Measurements from ENCODE around the gene COL10A1.

Gene COL10A1

GRCh38 chr6:116083052-116083451 lies 42.9 kb downstream of the COL10A1 start:
- no peak overlapping the region for H3K4me3 ChIP-seq (ENCODE audit: low read length in 2 of 2)
- no peaks in the 10 kb centered on the region for H3K9me3 ChIP-seq (ENCODE audit: control insufficient read depth in 2 of 2, low read length in 2 of 2)
- H3K27ac ChIP-seq (ENCODE audit: low read length) = no peak overlapping the region
- H3K9ac ChIP-seq (ENCODE audit: low read length in 2 of 2) = no peak overlapping the region
- no peaks in the 10 kb centered on the region for H3K4me1 ChIP-seq (ENCODE audit: control insufficient read depth, insufficient read depth, low read length)
- no peaks in the 10 kb centered on the region for H3K27me3 ChIP-seq (ENCODE audit: control insufficient read depth in 1 of 2, insufficient read depth in 2 of 2, low read length in 2 of 2)
- H3K36me3 ChIP-seq (ENCODE audit: control insufficient read depth in 2 of 2, insufficient read depth in 2 of 2, low read length in 2 of 2) = no peaks in the 10 kb centered on the region

- Histone ChIP-seq H3K36me3 (ENCODE audit: control insufficient read depth in 2 of 2, insufficient read depth in 2 of 2, low read length in 2 of 2) (no peaks in the 10 kb centered on the region), H3K4me3 (ENCODE audit: low read length in 2 of 2) (no peak overlapping the region), H3K9ac (ENCODE audit: low read length in 2 of 2) (no peak overlapping the region), H3K27ac (ENCODE audit: low read length) (no peak overlapping the region), H3K4me1 (ENCODE audit: control insufficient read depth, insufficient read depth, low read length) (no peaks in the 10 kb centered on the region), H3K9me3 (ENCODE audit: control insufficient read depth in 2 of 2, low read length in 2 of 2) (no peaks in the 10 kb centered on the region), H3K27me3 (ENCODE audit: control insufficient read depth in 1 of 2, insufficient read depth in 2 of 2, low read length in 2 of 2) (no peaks in the 10 kb centered on the region)
These were observed 47.0 kb downstream of the COL10A1 start for GRCh38 chr6:116078945-116079344.

- H3K27me3 ChIP-seq (ENCODE audit: control insufficient read depth in 1 of 2, insufficient read depth in 2 of 2, low read length in 2 of 2) = no peaks in the 10 kb centered on the region
- no peaks in the 10 kb centered on the region for H3K36me3 ChIP-seq (ENCODE audit: control insufficient read depth in 2 of 2, insufficient read depth in 2 of 2, low read length in 2 of 2)
- no peaks in the 10 kb centered on the region for H3K4me1 ChIP-seq (ENCODE audit: control insufficient read depth, insufficient read depth, low read length)
- H3K9me3 ChIP-seq (ENCODE audit: control insufficient read depth in 2 of 2, low read length in 2 of 2) = no peaks in the 10 kb centered on the region
- H3K4me3 ChIP-seq (ENCODE audit: low read length in 2 of 2) = no peak overlapping the region
- no peak overlapping the region for H3K27ac ChIP-seq (ENCODE audit: low read length)
- no peak overlapping the region for H3K9ac ChIP-seq (ENCODE audit: low read length in 2 of 2)
These were observed 47.4 kb downstream of the COL10A1 start for GRCh38 chr6:116078522-116078921.

- H3K9me3 ChIP-seq (ENCODE audit: control insufficient read depth in 2 of 2, low read length in 2 of 2) = no peaks in the 10 kb centered on the region
- no peak overlapping the region for H3K9ac ChIP-seq (ENCODE audit: low read length in 2 of 2)
- no peak overlapping the region for H3K4me3 ChIP-seq (ENCODE audit: low read length in 2 of 2)
- H3K27ac ChIP-seq (ENCODE audit: low read length) = no peak overlapping the region
- no peaks in the 10 kb centered on the region for H3K36me3 ChIP-seq (ENCODE audit: control insufficient read depth in 2 of 2, insufficient read depth in 2 of 2, low read length in 2 of 2)
- H3K27me3 ChIP-seq (ENCODE audit: control insufficient read depth in 1 of 2, insufficient read depth in 2 of 2, low read length in 2 of 2) = no peaks in the 10 kb centered on the region
- H3K4me1 ChIP-seq (ENCODE audit: control insufficient read depth, insufficient read depth, low read length) = no peaks in the 10 kb centered on the region
These were observed 51.1 kb downstream of the COL10A1 start for GRCh38 chr6:116074732-116075390.

GRCh38 chr6:116073765-116074440 lies 52.0 kb downstream of the COL10A1 start:
- no peaks in the 10 kb centered on the region for H3K36me3 ChIP-seq (ENCODE audit: control insufficient read depth in 2 of 2, insufficient read depth in 2 of 2, low read length in 2 of 2)
- no peaks in the 10 kb centered on the region for H3K4me1 ChIP-seq (ENCODE audit: control insufficient read depth, insufficient read depth, low read length)
- H3K27ac ChIP-seq (ENCODE audit: low read length) = no peak overlapping the region
- H3K27me3 ChIP-seq (ENCODE audit: control insufficient read depth in 1 of 2, insufficient read depth in 2 of 2, low read length in 2 of 2) = no peaks in the 10 kb centered on the region
- H3K9me3 ChIP-seq (ENCODE audit: control insufficient read depth in 2 of 2, low read length in 2 of 2) = no peaks in the 10 kb centered on the region
- H3K4me3 ChIP-seq (ENCODE audit: low read length in 2 of 2) = no peak overlapping the region
- H3K9ac ChIP-seq (ENCODE audit: low read length in 2 of 2) = no peak overlapping the region

- no peak overlapping the region for H3K4me3 ChIP-seq (ENCODE audit: low read length in 2 of 2)
- H3K9ac ChIP-seq (ENCODE audit: low read length in 2 of 2) = no peak overlapping the region
- no peaks in the 10 kb centered on the region for H3K27me3 ChIP-seq (ENCODE audit: control insufficient read depth in 1 of 2, insufficient read depth in 2 of 2, low read length in 2 of 2)
- no peaks in the 10 kb centered on the region for H3K4me1 ChIP-seq (ENCODE audit: control insufficient read depth, insufficient read depth, low read length)
- no peak overlapping the region for H3K27ac ChIP-seq (ENCODE audit: low read length)
- no peaks in the 10 kb centered on the region for H3K9me3 ChIP-seq (ENCODE audit: control insufficient read depth in 2 of 2, low read length in 2 of 2)
- no peaks in the 10 kb centered on the region for H3K36me3 ChIP-seq (ENCODE audit: control insufficient read depth in 2 of 2, insufficient read depth in 2 of 2, low read length in 2 of 2)
These were observed 53.6 kb downstream of the COL10A1 start for GRCh38 chr6:116072368-116072767.

- Histone ChIP-seq H3K4me3 (ENCODE audit: low read length in 2 of 2) (no peak overlapping the region), H3K36me3 (ENCODE audit: control insufficient read depth in 2 of 2, insufficient read depth in 2 of 2, low read length in 2 of 2) (no peaks in the 10 kb centered on the region), H3K4me1 (ENCODE audit: control insufficient read depth, insufficient read depth, low read length) (no peaks in the 10 kb centered on the region), H3K27me3 (ENCODE audit: control insufficient read depth in 1 of 2, insufficient read depth in 2 of 2, low read length in 2 of 2) (no peaks in the 10 kb centered on the region), H3K27ac (ENCODE audit: low read length) (no peak overlapping the region), H3K9me3 (ENCODE audit: control insufficient read depth in 2 of 2, low read length in 2 of 2) (no peaks in the 10 kb centered on the region), H3K9ac (ENCODE audit: low read length in 2 of 2) (no peak overlapping the region)
These were observed 55.1 kb downstream of the COL10A1 start for GRCh38 chr6:116070616-116071389.

- Histone ChIP-seq H3K36me3 (ENCODE audit: control insufficient read depth in 2 of 2, insufficient read depth in 2 of 2, low read length in 2 of 2) (no peaks in the 10 kb centered on the region), H3K27ac (ENCODE audit: low read length) (no peak overlapping the region), H3K4me3 (ENCODE audit: low read length in 2 of 2) (no peak overlapping the region)
These were observed 55.8 kb downstream of the COL10A1 start for GRCh38 chr6:116070101-116070500.

More at GRCh38 chr6:116070101-116070500, 55.8 kb downstream of the COL10A1 start:
- H3K9me3 ChIP-seq (ENCODE audit: control insufficient read depth in 2 of 2, low read length in 2 of 2) = no peaks in the 10 kb centered on the region
- no peaks in the 10 kb centered on the region for H3K4me1 ChIP-seq (ENCODE audit: control insufficient read depth, insufficient read depth, low read length)
- H3K9ac ChIP-seq (ENCODE audit: low read length in 2 of 2) = no peak overlapping the region
- H3K27me3 ChIP-seq (ENCODE audit: control insufficient read depth in 1 of 2, insufficient read depth in 2 of 2, low read length in 2 of 2) = no peaks in the 10 kb centered on the region

All from stomach smooth muscle (tissue), 2 donors.